Right lung (tissue), 5 donors: ENCODE measurements around the gene SLC9A9. TPM values are rescaled to one million over a fixed set of nuclear protein-coding genes. Genes with fewer than 3 reads are reported as not detected.
A peak's percentile ranks its signal among the peaks of the same experiment; 100 is the strongest.

ENCODE experiments used
- DNase-seq, 2 donors: peaks; one replicate each; pipeline ENCODE4 v3.0.0-alpha.2; 2013
- polyA plus RNA-seq, 5 donors: library from polyadenylated mRNA; unstranded; fragments of 120-200 nt; gene quantifications; one replicate each; pipeline versions ENCODE4 v1.2.1 to v1.2.3, GENCODE V29; 2013; ENCODE audit warnings: inconsistent platforms in 1 of 5, low replicate concordance in 1 of 5; ENCODE audit not compliant: insufficient read length in 5 of 5, insufficient read depth in 1 of 5

Gene SLC9A9
- polyA plus RNA-seq, 5 donors: 11.7 to 20.9 (median 17.7) TPM

DNA sequence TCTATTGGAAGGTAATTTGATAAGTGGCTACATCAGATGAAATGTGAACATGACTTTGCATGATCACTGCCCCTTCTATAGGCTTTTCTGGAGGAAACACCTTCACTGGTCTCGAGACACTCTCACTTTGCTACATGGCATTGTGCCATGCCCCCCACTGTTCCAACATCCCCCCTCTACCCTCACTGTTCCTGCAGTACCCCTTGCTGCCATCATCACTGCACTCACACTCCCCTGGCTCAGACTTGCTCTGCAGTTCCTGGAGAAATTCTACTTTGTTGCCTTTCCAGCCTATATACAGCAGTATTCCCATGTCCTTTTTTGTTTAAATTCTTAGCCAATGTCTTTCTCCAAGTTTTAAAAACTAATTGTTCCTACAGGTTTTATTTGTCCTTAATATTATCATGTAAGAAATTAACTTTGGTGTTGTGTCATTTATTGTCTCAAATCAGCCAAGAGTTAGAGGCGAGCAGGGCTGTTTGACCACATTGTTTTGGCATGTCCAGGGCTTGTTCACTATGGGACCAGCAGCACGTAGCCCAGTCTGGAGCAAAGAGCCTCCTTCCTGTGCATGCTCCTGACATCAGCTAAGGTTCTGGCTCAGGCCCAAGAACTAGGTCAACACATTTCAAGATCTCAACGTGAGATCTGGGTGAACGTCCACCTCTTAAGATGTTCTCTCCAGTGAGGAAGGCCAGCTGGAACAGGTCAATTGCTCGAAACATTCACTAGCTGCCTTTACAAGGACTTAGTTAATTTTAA, 246.4 kb downstream of the SLC9A9 start:
- no peak for DNase-seq

- DNase-seq: no peak
These were observed 247.2 kb downstream of the SLC9A9 start for GRCh38 chr3:143600756-143601718.

DNA sequence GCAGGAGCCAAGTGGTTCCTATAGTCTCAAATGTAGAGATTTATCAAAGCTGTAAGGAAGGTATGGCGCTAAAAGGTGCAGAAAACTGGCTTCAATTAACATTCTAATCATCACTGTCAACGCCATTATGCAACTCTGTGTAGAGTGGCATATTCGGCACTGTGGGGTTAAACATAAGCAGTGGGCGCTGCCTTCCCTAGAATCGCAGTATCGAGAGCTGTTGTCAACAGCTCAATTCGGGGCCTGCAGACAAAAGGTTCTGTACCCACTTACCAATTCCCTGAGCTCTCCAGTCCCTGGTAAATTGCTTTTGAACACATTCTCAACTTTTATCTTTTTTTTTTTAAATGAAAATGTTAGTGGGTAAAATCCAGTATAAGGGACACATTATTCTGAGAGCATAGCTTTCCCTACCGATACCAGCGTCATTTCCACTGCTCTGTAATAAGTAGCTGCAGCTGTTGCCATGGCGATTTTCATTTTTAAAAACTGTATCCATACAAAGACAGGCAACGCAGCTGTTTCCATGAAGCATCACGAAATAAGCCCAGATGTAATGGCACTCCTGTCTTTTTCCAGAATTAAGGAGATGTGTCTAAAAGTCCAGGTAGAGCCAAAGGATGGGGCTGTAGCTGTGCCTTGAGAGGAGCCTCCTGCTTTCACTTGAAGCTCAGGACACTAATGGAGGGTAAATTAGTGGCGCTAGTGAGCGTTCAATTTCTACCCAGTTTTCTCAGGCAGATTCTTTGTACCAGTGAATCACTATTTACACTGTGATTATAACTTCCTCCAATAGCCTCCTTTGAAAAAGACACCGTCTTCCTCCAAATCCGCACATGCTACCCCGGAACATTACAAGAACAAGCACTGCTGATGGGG, 250.3 kb downstream of the SLC9A9 start:
- no peak for DNase-seq

DNA sequence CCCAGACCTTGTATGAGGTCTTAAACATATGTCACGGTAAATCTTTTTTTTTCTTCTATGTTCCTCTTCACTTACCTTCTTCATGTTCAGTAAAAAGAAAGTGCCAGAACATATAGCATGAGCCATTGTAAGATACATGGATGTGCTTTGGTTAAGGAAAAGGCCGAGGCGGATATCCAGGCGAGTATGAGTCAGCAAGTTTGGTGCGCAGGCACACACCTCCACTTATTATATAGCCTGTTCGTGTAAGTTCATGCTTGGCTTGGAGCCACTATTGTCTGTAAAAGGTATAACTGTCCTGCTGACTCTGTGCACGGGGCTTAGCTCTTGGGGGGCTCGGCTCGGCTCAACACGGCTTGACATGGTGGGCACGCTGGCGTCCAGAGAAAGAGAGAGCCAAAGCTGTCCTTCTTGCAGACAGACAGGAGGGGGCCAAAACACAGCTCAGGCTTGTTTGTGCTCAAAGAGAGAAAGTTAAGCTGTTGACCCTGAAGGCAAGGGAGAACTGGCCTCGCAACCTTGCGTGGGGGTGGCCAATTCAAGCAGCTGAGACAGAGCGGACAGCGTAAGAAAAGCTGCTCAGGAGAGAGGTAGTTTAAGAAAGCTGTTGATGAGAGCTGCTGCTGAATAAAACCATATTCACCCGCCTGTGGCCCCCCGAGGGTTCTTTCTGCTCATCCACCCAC, 251.2 kb downstream of the SLC9A9 start:
- DNase-seq: no peak

DNA sequence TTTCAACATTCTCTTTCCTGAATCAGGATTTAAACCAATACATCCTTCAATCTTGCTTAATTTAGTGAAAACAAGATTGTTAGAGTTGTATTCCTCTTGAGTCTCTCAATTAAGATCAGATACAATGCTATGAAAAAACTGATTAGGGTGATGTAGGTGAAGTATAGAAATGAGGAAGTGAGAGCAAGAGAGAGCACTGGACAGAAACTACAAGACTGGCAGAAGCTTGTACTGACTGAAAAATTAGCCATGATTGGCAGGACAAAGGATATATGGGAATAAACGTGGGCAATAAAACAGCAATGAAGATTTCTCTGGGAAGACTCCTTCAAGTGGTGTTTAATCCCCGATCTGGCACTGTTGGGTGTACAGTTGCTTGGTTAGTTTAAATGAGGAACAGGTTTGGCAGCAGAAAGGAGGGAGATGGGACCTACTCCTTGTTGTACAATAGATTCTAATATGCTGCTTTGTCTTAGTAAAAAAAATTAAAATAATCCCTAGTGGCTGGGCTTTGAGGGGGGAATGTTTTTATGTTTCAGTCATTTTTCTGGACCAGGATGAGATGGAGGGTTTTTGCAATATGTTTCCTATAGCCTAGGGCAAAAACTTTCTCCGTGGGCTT, 252.7 kb downstream of the SLC9A9 start:
- DNase-seq: no peak

DNA sequence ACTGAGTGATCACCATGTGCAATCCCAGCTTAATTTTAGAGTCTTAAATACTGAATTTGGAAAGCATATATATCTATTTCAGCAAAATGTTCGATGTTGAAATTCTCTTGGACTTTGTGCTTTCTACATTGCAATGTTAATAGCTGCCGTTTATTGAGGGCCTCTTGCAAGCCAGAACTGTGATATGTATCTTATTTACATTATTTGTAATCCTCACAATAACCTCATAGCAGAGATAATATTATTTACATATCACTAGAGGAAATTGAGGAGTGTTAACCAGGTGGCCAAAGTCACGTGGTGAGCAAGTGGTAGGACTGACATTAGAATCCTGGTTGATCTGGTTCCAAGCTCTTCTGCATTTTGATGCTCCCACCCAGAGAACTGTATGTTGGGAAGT, 254.1 kb downstream of the SLC9A9 start:
- DNase-seq: no peak

- DNase-seq: no peak
These were observed 257.6 kb downstream of the SLC9A9 start for GRCh38 chr3:143590660-143591059.

- DNase-seq: no peak
These were observed 261.7 kb downstream of the SLC9A9 start for GRCh38 chr3:143586576-143586975.

- DNase-seq: no peak
These were observed 262.4 kb downstream of the SLC9A9 start for GRCh38 chr3:143585720-143586456.

GRCh38 chr3:143584474-143584873, 263.8 kb downstream of the SLC9A9 start:
- peak; percentile 52 to 58 for DNase-seq

DNA sequence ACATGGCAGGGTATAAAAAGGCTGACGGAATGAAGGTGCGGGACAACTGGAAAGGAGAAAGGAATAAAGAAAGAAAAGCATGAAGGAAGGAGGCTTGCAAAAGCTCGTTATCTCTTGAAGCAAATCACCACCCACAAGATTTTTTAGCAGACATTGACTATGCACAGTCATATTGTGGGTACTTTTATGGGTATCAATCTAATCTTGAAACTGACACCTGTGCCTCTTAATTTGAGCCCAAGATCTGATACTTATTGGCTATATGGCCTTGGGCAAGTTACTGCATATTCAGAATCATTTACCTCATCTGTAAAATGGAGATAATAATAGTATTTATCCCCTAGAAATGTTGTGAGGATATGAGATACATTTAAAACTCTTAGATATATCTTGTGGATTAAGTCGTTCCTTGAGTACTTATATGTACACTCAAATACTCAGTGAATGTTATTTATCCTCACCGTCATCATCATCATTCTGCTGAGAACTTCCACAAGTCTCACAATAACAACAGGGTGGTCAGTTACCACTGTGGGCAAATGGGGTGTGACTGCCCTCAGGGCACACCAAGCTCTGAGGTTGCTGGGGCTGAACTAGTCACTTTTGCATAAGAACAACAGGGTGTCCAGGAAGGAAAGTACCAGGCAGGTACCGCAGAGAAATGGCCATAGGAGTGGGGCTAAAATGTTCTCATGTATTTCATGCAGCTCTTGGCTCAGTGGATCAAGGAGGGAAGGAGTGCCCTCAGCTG, 266.1 kb downstream of the SLC9A9 start:
- DNase-seq: no peak

- DNase-seq: no peak
These were observed 269.3 kb downstream of the SLC9A9 start for GRCh38 chr3:143578810-143579435.

DNA sequence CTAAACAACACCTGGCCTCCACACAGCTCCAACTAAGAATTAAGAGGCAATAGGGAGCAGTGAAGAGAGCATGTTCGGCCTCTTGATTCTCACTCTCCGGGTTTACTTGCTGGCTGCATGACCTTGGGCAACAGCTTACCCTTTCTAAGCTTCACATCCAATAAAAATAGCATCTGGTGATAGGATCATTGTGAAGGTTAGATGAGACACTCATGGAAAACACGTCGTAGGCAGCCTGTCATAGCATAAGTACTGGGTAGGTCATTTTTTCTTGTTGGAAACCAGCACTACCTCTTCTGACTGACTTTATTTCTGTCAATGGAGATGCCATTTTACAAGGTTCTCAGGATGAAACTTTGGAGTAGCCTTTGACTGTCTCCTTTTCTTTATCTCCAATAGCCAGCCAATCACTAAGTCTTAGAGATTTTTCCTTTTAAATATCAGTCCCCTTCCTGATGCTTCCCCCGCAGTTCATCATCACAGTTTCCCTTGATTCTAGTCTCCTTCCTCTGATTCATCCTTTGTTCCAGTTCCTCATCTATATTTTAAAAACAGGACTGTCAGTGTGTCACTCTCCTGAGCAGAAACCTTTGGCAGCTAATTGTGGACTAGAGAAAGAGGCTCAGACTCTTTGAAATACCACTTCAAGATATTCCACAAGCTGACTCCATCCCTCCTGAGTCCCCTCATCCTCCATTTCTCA, 271.5 kb downstream of the SLC9A9 start:
- DNase-seq: no peak

GRCh38 chr3:143574933-143575332, 273.3 kb downstream of the SLC9A9 start:
- DNase-seq: no peak

- DNase-seq: no peak
These were observed 274.5 kb downstream of the SLC9A9 start for GRCh38 chr3:143573610-143574303.

DNA sequence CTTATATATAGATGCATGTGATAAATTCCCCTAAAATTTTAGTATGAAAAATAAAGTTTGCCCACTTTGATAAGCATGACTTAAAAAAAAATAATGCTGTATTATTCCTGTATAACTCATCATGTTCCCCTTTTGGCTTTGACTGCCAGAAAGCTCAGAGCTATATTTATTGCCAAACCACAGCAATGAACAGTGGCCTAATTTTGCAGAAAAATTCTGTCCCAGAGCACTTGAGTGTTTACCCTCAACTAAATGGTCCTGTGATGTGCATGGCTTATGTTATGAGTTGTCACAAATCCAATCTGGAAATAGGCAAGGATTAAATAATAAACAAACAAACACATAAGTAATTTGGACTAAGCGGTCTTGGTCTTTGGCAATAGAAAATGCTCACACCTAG, 276.7 kb downstream of the SLC9A9 start:
- DNase-seq: no peak

- DNase-seq: no peak
These were observed 280.4 kb downstream of the SLC9A9 start for GRCh38 chr3:143567823-143568222.
